K562 (cell line): Measurements from ENCODE around the gene HOXB7. TPM values are rescaled to one million over a fixed set of nuclear protein-coding genes. Genes with fewer than 3 reads are reported as not detected.

Source experiments
- ARID1B ChIP-seq: fragments of 450-650 bp; IDR thresholded peaks from 2 replicates; pipeline ENCODE4 v1.6.1; 2016; ENCODE audit warnings: antibody characterized with exemption, mild to moderate bottlenecking, inconsistent platforms
- ATF7 ChIP-seq: fragments of 450-650 bp; IDR thresholded peaks from 2 replicates; pipeline ENCODE4 v1.7.1; 2014; ENCODE audit warnings: mild to moderate bottlenecking, moderate library complexity
- CBX2 ChIP-seq: fragments of 200-600 bp; sonication (generic); IDR thresholded peaks from one replicate; pipeline ENCODE4 v1.6.1; 2012; ENCODE audit warnings: mild to moderate bottlenecking, low read length, inconsistent platforms; ENCODE audit not compliant: insufficient read depth, poor library complexity, severe bottlenecking
- CHD4 ChIP-seq: fragments of 200-600 bp; sonication (generic); IDR thresholded peaks from 3 replicates; pipeline ENCODE4 v1.6.1; 2012; ENCODE audit warnings: low read depth, mild to moderate bottlenecking, mixed read lengths, low read length, inconsistent platforms; ENCODE audit not compliant: insufficient read depth, insufficient replicate concordance, poor library complexity, severe bottlenecking
- DMBX1 ChIP-seq: fragments of 250-450 bp; sonication (Bioruptor Pico); IDR thresholded peaks from 2 replicates; pipeline ENCODE4 v1.8.0; 2022; ENCODE audit warnings: inconsistent platforms, mild to moderate bottlenecking, moderate library complexity, borderline replicate concordance
- GABPA ChIP-seq: fragments of 200-800 bp; sonication (Bioruptor generic); conservative IDR thresholded peaks from 2 replicates; pipeline ENCODE4 v1.6.1; 2016; ENCODE audit warnings: low read depth, missing genetic modification characterization, missing compliant biosample characterization
- KAT7 ChIP-seq: sonication (generic); formaldehyde crosslinking; IDR thresholded peaks from 2 replicates; pipeline ENCODE4 v1.8.0; 2022; ENCODE audit warnings: missing genetic modification reagents, mild to moderate bottlenecking, borderline replicate concordance
- KDM2B ChIP-seq: fragments of 250-450 bp; sonication (Bioruptor Pico); IDR thresholded peaks from 2 replicates; pipeline ENCODE4 v1.8.0; 2021; ENCODE audit warnings: mild to moderate bottlenecking, moderate library complexity
- KLF16 ChIP-seq: IDR thresholded peaks from 2 replicates; pipeline ENCODE4 v1.6.1; 2016; ENCODE audit warnings: antibody characterized with exemption
- MEIS2 ChIP-seq: fragments of 450-650 bp; IDR thresholded peaks from 2 replicates; pipeline ENCODE4 v1.6.1; 2014; ENCODE audit warnings: mild to moderate bottlenecking; ENCODE audit not compliant: partially characterized antibody
- MXI1 ChIP-seq: IDR thresholded peaks from 2 replicates; pipeline ENCODE4 v1.6.1; 2011; ENCODE audit warnings: low read depth, mild to moderate bottlenecking, improper control_type of control experiment, low read length
- NR3C1 ChIP-seq: sonication (generic); formaldehyde crosslinking; IDR thresholded peaks from 2 replicates; pipeline ENCODE4 v1.8.1; 2022; ENCODE audit warnings: missing genetic modification reagents
- PHF8 ChIP-seq: fragments of 200-600 bp; sonication (generic); IDR thresholded peaks from 2 replicates; pipeline ENCODE4 v1.6.1; 2012; ENCODE audit warnings: mixed run types, mild to moderate bottlenecking, inconsistent platforms, low read length, moderate library complexity, borderline replicate concordance
- SP1 ChIP-seq: sonication (generic); formaldehyde crosslinking; IDR thresholded peaks from 2 replicates; pipeline ENCODE4 v1.8.1; 2022; ENCODE audit warnings: mild to moderate bottlenecking, missing genetic modification reagents
- SRF ChIP-seq, 2 experiments: fragments of 250-450, 450-650 bp in 1 of 2; sonication (Bioruptor Pico) in 1 of 2; sonication (generic) in 1 of 2; formaldehyde crosslinking; IDR thresholded peaks; 2 replicates each; pipeline versions ENCODE4 v1.5.0 to v1.5.1; 2020 to 2022; ENCODE audit warnings: mild to moderate bottlenecking in 1 of 2, missing genetic modification reagents in 1 of 2
- ZSCAN29 ChIP-seq: fragments of 450-650 bp; IDR thresholded peaks from 2 replicates; pipeline ENCODE4 v1.6.1; 2017
- polyA plus RNA-seq, 8 experiments: library from polyadenylated mRNA; depleted of rRNA in 4 of 8; stranded (reverse) in 5 of 8; unstranded in 3 of 8; fragments of >200 nt; fragmentation: Nextera tagmentation in 2 of 8; fragmentation: Illumina TruSeq in 1 of 8; extraction: Ambion mirVana in 2 of 8; extraction: Trizol in 1 of 8; gene quantifications; 2 replicates each; pipeline versions ENCODE4 v1.2.1 to v1.2.3, GENCODE V29; 2011 to 2014; ENCODE audit warnings: inconsistent platforms in 1 of 8, missing spikeins in 1 of 8
- total RNA-seq, 7 experiments: library from RNA; depleted of rRNA in 6 of 7; stranded (reverse); fragments of >200 nt in 6 of 7; fragmentation: Illumina TruSeq in 2 of 7; extraction: Trizol in 2 of 7; gene quantifications; 2 replicates each; pipeline versions ENCODE4 v1.2.1 to v1.2.3, GENCODE V29; 2011 to 2021; ENCODE audit warnings: low replicate concordance in 1 of 7
- TF ChIP-seq, protein P1 (sequence below): fragments of 450-650 bp; conservative IDR thresholded peaks from 2 replicates; pipeline ENCODE4 v1.6.1; 2016; ENCODE audit warnings: missing genetic modification characterization, low read depth, mild to moderate bottlenecking, missing compliant biosample characterization, moderate library complexity
- TF ChIP-seq, protein P2 (sequence below): sonication (generic); formaldehyde crosslinking; IDR thresholded peaks from 2 replicates; pipeline ENCODE4 v1.8.1; 2023; ENCODE audit warnings: missing genetic modification reagents, mild to moderate bottlenecking, borderline replicate concordance
- TF ChIP-seq, protein P3 (sequence below): fragments of 250-450 bp; sonication (Bioruptor Pico); IDR thresholded peaks from 2 replicates; pipeline ENCODE4 v1.4.0; 2020; ENCODE audit warnings: mild to moderate bottlenecking, moderate library complexity

Gene HOXB7
- total and polyA plus RNA-seq, 9 of the 15 experiments (the other 6 are each of a cell fraction or from before 2014, with no cell fraction given): 5.5 to 16.7 (median 8.3) TPM

DNA sequence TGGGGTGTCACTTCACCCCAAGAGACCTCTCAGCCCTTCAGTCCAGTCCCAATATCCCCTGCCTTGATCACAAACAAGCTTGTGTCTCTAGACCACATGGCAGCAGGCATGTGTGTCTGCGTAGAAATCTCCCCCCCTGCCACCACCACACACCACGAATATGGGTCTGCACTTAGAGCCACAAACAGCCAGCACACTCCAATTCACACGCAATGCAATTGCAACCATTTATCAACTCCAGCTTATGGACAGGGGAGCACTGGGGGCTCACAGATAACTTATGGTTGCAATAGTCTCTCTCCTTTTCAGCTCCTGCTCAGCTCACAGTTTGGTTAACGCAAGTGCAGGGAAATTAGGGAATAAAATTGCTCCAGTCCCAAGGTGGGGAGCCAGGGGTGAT is 12.8 kb upstream of the HOXB7 start (continued):
- TF ChIP-seq, protein P1, sequence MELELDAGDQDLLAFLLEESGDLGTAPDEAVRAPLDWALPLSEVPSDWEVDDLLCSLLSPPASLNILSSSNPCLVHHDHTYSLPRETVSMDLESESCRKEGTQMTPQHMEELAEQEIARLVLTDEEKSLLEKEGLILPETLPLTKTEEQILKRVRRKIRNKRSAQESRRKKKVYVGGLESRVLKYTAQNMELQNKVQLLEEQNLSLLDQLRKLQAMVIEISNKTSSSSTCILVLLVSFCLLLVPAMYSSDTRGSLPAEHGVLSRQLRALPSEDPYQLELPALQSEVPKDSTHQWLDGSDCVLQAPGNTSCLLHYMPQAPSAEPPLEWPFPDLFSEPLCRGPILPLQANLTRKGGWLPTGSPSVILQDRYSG: no peak
- TF ChIP-seq ARID1B: peak; percentile 76
- no peak for TF ChIP-seq NR3C1
- TF ChIP-seq KDM2B: no peak
- no peak for TF ChIP-seq ATF7
- TF ChIP-seq GABPA: no peak
- no peak for TF ChIP-seq PHF8
- no peak for TF ChIP-seq KLF16
- TF ChIP-seq SP1: 0 out of 2 replicates have a peak, but pooled peaks have one; percentile 43
- TF ChIP-seq, protein P2, sequence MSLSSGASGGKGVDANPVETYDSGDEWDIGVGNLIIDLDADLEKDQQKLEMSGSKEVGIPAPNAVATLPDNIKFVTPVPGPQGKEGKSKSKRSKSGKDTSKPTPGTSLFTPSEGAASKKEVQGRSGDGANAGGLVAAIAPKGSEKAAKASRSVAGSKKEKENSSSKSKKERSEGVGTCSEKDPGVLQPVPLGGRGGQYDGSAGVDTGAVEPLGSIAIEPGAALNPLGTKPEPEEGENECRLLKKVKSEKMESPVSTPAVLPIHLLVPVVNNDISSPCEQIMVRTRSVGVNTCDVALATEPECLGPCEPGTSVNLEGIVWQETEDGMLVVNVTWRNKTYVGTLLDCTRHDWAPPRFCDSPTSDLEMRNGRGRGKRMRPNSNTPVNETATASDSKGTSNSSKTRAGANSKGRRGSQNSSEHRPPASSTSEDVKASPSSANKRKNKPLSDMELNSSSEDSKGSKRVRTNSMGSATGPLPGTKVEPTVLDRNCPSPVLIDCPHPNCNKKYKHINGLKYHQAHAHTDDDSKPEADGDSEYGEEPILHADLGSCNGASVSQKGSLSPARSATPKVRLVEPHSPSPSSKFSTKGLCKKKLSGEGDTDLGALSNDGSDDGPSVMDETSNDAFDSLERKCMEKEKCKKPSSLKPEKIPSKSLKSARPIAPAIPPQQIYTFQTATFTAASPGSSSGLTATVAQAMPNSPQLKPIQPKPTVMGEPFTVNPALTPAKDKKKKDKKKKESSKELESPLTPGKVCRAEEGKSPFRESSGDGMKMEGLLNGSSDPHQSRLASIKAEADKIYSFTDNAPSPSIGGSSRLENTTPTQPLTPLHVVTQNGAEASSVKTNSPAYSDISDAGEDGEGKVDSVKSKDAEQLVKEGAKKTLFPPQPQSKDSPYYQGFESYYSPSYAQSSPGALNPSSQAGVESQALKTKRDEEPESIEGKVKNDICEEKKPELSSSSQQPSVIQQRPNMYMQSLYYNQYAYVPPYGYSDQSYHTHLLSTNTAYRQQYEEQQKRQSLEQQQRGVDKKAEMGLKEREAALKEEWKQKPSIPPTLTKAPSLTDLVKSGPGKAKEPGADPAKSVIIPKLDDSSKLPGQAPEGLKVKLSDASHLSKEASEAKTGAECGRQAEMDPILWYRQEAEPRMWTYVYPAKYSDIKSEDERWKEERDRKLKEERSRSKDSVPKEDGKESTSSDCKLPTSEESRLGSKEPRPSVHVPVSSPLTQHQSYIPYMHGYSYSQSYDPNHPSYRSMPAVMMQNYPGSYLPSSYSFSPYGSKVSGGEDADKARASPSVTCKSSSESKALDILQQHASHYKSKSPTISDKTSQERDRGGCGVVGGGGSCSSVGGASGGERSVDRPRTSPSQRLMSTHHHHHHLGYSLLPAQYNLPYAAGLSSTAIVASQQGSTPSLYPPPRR (CRISPR knock-in tag): no peak
- no peak for TF ChIP-seq KAT7 (CRISPR knock-in tag)
- no peak for TF ChIP-seq CBX2
- TF ChIP-seq DMBX1 (CRISPR knock-in tag): no peak
- no peak for TF ChIP-seq MXI1
- TF ChIP-seq CHD4: no peak
- peak; percentile 48 for TF ChIP-seq MEIS2
- TF ChIP-seq, protein P3, sequence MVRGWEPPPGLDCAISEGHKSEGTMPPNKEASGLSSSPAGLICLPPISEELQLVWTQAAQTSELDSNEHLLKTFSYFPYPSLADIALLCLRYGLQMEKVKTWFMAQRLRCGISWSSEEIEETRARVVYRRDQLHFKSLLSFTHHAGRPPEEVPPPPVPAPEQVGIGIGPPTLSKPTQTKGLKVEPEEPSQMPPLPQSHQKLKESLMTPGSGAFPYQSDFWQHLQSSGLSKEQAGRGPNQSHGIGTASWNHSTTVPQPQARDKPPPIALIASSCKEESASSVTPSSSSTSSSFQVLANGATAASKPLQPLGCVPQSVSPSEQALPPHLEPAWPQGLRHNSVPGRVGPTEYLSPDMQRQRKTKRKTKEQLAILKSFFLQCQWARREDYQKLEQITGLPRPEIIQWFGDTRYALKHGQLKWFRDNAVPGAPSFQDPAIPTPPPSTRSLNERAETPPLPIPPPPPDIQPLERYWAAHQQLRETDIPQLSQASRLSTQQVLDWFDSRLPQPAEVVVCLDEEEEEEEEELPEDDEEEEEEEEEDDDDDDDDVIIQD (CRISPR knock-in tag): no peak
- TF ChIP-seq ZSCAN29: 0 out of 2 replicates have a peak, but pooled peaks have one; percentile 14
- TF ChIP-seq SRF (CRISPR knock-in tag; IDR thresholded peaks at IDR 0.05): no peak
